GM12891 (cell line): ENCODE results near the gene VPS35L.

ENCODE experiments used
- DNase-seq: peaks from one replicate; pipeline ENCODE4 v3.0.0; 2011; ENCODE audit warnings: low spot score; ENCODE audit not compliant: insufficient read length
- FAIRE-seq: peaks from 2 replicates; lab custom pipeline; 2011; peaks lifted over from hg19 to GRCh38; lab: Jason Lieb, UNC
- PAX5 ChIP-seq: IDR thresholded peaks from 2 replicates; pipeline ENCODE4 v1.6.1; 2011; ENCODE audit warnings: low read length, moderate library complexity, mild to moderate bottlenecking; ENCODE audit not compliant: insufficient read depth, severe bottlenecking
- POLR2A ChIP-seq: IDR thresholded peaks from 2 replicates; pipeline ENCODE4 v1.6.1; 2011; ENCODE audit warnings: low read depth, low read length, control low read depth
- POLR2AphosphoS5 ChIP-seq: IDR thresholded peaks from 2 replicates; pipeline ENCODE4 v1.6.1; 2011; ENCODE audit warnings: low read depth, low read length, control low read depth
- POU2F2 ChIP-seq: IDR thresholded peaks from 2 replicates; pipeline ENCODE4 v1.6.1; 2011; ENCODE audit warnings: low read depth, mild to moderate bottlenecking, control low read depth, low read length, moderate library complexity
- SPI1 ChIP-seq: IDR thresholded peaks from 2 replicates; pipeline ENCODE4 v1.6.1; 2011; ENCODE audit warnings: low read depth, low read length, control low read depth
- TAF1 ChIP-seq: IDR thresholded peaks from 2 replicates; pipeline ENCODE4 v1.6.1; 2011; ENCODE audit warnings: low read depth, low read length, control low read depth

Gene VPS35L

DNA sequence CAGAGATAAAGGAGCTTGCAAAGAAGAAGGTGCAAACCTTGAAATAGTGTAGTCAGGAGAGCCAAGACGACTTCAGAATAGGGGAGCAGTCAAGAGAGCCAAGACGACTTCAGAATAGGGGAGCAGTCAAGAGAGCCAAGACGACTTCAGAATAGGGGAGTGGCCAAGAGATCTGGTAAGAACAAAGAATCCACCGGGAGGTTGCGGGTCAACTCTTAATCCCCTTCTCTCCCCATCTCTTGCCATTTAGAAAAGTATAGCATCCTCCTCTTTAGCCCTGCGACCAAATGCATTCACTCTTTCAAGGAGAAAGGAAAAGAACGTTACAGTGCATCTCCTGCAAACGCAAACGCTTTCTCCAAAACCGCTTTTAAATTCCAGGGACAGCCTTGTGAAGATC is 161.8 kb downstream of the VPS35L start:
- DNase-seq (no peak), FAIRE-seq (no peak)
- TF ChIP-seq POLR2A (no peak), POU2F2 (no peak), TAF1 (no peak), SPI1 (no peak), PAX5 (no peak), POLR2AphosphoS5 (no peak)

DNA sequence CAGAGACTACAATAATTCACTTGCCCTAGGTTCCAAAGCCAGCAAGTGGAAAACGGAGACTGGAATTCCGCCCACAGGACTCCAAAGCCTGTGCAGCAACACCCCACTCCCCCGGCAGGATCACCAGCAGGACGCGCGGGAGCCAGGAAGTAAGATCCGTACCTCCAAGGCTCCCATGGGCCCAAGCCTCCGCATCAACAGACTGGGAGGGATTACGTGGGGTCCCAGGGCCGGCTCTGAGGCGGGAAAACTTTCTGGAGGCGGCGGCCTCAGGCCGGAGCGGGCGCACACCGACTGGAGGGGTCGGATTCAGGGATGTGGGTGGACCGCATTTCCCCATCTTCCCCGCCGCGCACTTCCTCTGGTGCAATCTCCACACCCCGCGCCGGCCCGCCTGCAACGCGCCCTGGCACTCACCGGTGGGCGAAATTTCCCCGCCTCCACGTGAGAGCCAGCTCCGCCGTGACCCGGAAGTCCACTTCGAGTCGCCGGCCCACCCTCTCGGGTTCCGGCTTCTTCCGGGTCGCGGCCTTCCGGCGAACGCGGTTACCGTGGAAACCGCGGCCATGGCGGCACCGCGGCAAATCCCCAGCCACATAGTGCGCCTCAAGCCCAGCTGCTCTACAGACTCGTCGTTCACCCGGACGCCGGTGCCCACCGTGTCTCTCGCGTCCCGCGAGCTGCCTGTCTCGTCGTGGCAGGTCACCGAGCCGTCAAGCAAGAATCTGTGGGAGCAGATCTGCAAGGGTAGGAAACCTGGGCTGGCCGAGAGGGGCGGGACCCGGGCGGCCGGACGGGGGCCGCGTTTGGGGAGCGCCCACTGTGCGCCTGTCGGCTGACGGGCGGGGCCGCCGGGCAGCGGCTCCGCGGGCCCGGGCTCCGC is 162.5 kb downstream of the VPS35L start, which contains the start of the genes IQCK and KNOP1:
Gene IQCK (plus strand): TSS at position 531 of the 883 bp plus-strand sequence. CDS start 36 bp downstream, at position 567.
Gene KNOP1 (minus strand): TSS at position 487 of the 883 bp plus-strand sequence. CDS start 3,192 bp downstream, outside the sequence.
- DNase-seq: peak; percentile 98
- peak; percentile 91 for FAIRE-seq
- peak; percentile 39; the same call in 1 of the 2 replicates for TF ChIP-seq POLR2AphosphoS5
- peak; percentile 63 for TF ChIP-seq POLR2A
- TF ChIP-seq SPI1: no peak

GRCh38 chr16:19718624-19718965 is 163.1 kb downstream of the VPS35L start:
- no peak for DNase-seq
- no peak for TF ChIP-seq POLR2AphosphoS5
- no peak for TF ChIP-seq TAF1
- no peak for TF ChIP-seq PAX5
- no peak for TF ChIP-seq POLR2A
- TF ChIP-seq SPI1: no peak
- TF ChIP-seq POU2F2: no peak
- no peak for FAIRE-seq

DNA sequence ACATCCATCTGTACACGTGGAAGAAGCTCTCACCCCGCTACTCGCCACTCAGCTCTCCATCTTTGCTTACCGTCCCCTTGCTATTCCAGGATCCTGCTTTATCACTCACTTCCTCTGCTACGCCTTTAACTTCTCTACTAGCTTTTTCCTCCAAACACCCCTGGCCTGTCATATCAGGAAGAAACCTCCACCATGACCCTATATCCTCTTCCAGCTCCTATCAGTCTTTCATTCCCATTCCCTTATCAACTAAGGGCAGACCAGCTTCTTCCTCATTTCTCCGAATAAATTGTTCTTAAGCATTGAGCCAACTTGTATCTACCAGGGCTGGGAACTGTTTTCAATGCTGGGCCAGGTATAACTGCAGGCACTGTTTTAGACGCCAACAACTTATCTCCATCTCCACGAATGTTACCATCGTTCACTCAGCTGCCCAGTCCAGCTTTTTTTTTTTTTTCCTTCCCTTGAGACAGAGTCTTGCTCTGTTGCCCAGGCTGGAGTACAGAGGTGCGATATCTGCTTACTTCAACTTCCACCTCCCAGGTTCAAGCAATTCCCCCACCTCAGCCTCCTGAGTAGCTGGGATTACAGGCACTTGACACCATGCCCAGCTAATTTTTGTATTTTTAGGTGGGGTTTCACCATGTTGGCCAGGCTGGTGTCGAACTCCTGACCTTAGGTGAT is 166.9 kb downstream of the VPS35L start:
- FAIRE-seq: no peak
- DNase-seq: no peak
- TF ChIP-seq PAX5 (no peak), SPI1 (no peak), POLR2AphosphoS5 (no peak), POU2F2 (no peak), POLR2A (no peak), TAF1 (no peak)

- TF ChIP-seq POLR2A (no peak), PAX5 (no peak), POU2F2 (no peak), SPI1 (no peak), POLR2AphosphoS5 (no peak), TAF1 (no peak)
- FAIRE-seq (no peak), DNase-seq (no peak)
Observed at GRCh38 chr16:19722981-19723380, 167.5 kb downstream of the VPS35L start.

DNA sequence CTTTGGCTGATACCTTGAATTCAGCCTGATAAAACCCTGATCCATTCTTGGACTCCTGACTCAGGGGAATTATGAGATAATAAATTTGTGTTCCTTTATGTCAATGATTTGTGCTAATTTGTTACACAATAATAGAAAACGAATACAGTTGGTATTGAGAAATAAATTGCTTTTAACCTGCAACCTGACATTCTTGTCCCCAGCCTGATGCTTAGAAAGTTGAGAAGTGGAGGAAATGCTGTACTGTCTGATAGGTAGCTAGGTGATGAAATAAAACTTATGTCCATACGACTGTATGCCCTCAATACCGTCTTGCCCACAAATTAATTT is 173.1 kb downstream of the VPS35L start:
- TF ChIP-seq POU2F2: no peak
- no peak for TF ChIP-seq PAX5
- TF ChIP-seq POLR2AphosphoS5: no peak
- TF ChIP-seq TAF1: no peak
- no peak for TF ChIP-seq POLR2A
- TF ChIP-seq SPI1: no peak
- FAIRE-seq (no peak), DNase-seq (no peak)

- no peak for TF ChIP-seq PAX5
- no peak for TF ChIP-seq POLR2AphosphoS5
- no peak for TF ChIP-seq POLR2A
- TF ChIP-seq SPI1: no peak
- no peak for TF ChIP-seq POU2F2
- no peak for TF ChIP-seq TAF1
- DNase-seq: no peak
- no peak for FAIRE-seq
Observed at GRCh38 chr16:19733551-19733950, 178.0 kb downstream of the VPS35L start.

- FAIRE-seq (no peak), DNase-seq (no peak)
- no peak for TF ChIP-seq TAF1
- no peak for TF ChIP-seq POU2F2
- no peak for TF ChIP-seq PAX5
- no peak for TF ChIP-seq POLR2AphosphoS5
- no peak for TF ChIP-seq POLR2A
- no peak for TF ChIP-seq SPI1
Observed at GRCh38 chr16:19735074-19735867, 179.8 kb downstream of the VPS35L start.
